NCI-H2107 treated with DMSO at 0.1 percent for 48 hours (cell line): ENCODE data around the gene PRSS2.

Experiments used
- DNase-seq: peaks from one replicate; lab custom pipeline; 2025; ENCODE audit not compliant: unreplicated experiment; lab: John Stamatoyannopoulos, UW

Gene PRSS2

DNA sequence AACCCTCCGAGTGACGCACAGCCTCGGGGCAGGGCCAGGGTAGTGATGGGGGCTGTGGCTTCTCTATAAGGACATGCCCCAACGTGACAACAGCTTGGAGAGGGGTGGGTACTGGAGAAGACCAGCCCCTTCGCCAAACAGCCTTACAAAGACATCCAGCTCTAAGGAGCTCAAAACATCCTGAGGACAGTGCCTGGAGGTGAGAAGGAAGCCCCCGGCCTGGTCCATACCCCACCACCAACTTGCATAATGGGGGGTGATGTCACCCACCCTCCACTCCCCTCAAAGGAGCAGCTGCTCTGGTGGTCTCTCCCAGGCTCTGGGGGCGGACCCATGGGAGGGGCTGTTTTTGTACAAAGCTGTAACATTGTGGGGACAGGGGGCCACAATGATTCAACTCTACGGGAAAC lies 15.1 kb downstream of the PRSS2 start:
- DNase-seq, result no peak

GRCh38 chr7:142787034-142787768 lies 16.4 kb downstream of the PRSS2 start:
- no peak for DNase-seq

GRCh38 chr7:142787783-142788182 lies 17.0 kb downstream of the PRSS2 start:
- no peak for DNase-seq

DNA sequence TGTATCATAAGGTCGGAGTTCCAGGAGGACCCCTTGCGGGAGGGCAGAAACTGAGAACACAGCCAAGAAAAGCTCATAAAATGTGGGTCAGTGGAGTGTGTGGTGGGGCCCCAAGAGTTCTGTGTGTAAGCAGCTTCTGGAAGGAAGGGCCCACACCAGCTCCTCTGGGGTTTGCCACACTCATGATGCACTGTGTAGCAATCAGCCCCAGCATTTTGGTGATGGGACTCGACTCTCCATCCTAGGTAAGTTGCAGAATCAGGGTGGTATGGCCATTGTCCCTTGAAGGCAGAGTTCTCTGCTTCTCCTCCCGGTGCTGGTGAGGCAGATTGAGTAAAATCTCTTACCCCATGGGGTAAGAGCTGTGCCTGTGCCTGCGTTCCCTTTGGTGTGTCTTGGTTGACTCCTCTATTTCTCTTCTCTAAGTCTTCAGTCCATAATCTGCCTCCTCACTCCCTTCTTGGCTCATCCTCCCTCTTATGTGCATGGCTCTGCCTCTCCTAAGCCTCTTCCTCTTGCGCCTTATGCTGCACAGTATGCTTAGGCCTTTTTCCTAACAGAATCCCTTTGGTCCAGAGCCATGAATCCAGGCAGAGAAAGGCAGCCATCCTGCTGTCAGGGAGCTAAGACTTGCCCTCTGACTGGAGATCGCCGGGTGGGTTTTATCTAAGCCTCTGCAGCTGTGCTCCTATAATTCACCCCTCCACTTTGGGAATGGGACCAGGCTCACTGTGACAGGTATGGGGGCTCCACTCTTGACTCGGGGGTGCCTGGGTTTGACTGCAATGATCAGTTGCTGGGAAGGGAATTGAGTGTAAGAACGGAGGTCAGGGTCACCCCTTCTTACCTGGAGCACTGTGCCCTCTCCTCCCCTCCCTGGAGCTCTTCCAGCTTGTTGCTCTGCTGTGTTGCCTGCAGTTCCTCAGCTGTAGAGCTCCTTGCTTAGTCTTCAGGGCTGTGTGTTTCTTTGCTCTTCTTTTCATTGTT lies 17.8 kb downstream of the PRSS2 start:
- DNase-seq, result no peak

DNA sequence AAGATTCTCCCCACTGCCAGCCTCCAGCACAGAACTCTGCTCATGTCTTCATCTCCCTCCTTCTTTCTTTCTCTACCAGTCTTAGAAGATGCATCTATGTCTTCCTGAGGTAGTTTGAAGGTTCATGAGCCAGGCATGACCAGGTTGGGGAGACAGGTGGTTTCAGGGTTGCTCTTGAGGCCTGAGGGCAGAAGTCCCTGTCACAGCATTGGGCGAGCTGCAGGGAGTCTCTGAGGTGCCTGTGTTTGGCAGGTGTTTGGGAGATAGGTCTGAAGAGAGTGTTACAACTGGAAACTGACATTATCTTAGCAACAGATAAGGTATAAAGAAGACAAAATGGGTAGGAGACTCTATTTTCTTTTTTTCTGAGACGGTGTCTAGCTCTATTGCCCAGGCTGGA lies 18.7 kb downstream of the PRSS2 start:
- DNase-seq, result no peak

- DNase-seq, result no peak
These were observed 19.3 kb downstream of the PRSS2 start for GRCh38 chr7:142790056-142790455.

GRCh38 chr7:142790555-142790954 lies 19.8 kb downstream of the PRSS2 start:
- no peak for DNase-seq

DNA sequence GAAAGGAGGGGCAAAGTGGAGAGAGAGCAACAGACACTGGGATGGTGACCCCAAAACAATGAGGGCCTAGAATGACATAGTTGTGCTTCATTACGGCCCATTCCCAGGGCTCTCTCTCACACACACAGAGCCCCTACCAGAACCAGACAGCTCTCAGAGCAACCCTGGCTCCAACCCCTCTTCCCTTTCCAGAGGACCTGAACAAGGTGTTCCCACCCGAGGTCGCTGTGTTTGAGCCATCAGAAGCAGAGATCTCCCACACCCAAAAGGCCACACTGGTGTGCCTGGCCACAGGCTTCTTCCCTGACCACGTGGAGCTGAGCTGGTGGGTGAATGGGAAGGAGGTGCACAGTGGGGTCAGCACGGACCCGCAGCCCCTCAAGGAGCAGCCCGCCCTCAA lies 20.7 kb downstream of the PRSS2 start:
- DNase-seq, result no peak

GRCh38 chr7:142792129-142792528 lies 21.4 kb downstream of the PRSS2 start:
- no peak for DNase-seq

GRCh38 chr7:142792593-142792992 lies 21.8 kb downstream of the PRSS2 start:
- DNase-seq, result no peak

DNA sequence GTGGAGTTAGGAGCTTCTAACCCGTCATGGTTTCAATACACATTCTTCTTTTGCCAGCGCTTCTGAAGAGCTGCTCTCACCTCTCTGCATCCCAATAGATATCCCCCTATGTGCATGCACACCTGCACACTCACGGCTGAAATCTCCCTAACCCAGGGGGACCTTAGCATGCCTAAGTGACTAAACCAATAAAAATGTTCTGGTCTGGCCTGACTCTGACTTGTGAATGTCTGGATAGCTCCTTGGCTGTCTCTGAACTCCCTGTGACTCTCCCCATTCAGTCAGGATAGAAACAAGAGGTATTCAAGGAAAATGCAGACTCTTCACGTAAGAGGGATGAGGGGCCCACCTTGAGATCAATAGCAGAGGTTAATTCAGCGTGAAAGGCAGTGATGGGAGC lies 22.4 kb downstream of the PRSS2 start:
- no peak for DNase-seq

- DNase-seq, result no peak
These were observed 24.6 kb downstream of the PRSS2 start for GRCh38 chr7:142795339-142795863.

- DNase-seq, result no peak
These were observed 25.3 kb downstream of the PRSS2 start for GRCh38 chr7:142796001-142796500.

GRCh38 chr7:142796501-142797390 lies 26.0 kb downstream of the PRSS2 start:
- no peak for DNase-seq

DNA sequence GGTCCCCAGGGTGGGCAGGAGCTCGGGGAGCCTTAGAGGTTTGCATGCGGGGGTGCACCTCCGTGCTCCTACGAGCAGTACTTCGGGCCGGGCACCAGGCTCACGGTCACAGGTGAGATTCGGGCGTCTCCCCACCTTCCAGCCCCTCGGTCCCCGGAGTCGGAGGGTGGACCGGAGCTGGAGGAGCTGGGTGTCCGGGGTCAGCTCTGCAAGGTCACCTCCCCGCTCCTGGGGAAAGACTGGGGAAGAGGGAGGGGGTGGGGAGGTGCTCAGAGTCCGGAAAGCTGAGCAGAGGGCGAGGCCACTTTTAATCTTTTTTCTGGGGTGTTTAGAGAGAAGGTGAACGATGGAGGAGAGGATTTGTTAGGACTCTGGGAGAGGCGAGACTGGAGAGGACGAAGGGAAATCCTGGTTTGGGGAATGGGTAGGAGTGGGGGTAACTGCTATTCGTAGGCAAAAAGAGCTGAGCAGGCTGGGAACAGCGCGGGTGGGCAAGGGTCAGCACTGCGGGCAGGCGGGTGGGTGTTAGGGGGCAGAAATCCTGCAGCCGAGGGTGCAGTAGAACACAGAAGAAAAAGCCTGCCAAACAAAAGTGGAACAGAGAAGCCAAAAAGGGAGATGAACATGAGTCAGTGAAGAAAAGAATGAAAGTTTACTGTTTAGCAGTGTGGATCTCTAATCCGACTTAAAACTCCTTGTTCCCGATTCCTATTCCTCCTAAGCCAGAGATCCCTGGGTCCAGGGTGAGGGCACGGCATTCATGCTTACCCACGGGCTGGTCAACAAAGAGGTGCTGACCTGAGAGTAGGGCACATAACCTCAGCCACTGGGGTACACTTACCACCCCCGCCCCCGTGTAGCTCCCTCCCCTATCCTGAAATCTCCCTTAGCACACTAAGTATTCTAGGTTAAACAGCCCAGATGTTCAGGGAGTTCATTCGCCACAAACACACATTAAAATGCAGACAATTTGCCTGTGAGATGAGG lies 26.9 kb downstream of the PRSS2 start:
- no peak for DNase-seq

DNA sequence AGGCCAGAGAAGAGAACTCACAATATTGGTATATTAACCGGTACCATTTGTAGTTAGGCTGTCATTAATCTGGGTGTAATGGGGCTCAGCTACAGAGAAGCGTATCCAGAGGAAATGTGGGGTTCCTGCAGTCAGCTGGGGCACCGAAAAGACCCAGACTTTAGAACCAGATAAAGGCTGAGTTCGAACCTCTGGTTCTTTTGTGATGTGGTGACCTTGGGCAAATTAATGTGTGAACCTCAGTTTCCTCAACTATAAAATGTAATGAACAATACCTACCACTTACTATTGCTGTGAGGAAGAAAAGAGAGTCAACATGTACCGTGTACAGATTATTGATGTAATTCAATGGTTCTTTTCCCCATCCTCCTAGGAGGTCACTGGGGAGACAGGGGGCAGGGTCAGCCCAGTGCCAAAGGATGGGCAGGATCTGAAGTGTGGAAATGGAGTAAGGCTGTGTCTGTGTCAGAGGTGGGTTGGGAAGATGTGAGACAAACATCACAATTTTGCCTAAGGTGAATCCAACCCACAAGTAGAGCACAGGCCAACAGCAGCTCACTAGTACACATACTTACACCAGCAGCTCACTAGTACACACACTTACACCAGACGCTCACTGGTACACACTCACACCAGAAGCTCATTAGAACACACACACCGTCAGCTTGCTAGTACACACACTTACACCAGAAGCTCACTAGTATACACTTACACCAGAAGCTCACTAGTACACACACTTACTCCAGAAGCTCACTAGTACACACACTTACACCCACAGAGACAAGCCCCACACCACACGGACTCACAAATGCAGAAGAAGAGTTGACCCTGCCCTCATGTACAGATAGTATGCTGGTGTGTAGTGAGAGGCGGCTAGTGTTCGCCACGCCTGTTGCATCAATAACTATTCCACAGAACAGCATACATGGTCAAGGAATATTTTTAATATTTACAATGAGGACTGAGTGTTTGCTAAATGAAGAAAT lies 28.0 kb downstream of the PRSS2 start:
- DNase-seq, result no peak

DNA sequence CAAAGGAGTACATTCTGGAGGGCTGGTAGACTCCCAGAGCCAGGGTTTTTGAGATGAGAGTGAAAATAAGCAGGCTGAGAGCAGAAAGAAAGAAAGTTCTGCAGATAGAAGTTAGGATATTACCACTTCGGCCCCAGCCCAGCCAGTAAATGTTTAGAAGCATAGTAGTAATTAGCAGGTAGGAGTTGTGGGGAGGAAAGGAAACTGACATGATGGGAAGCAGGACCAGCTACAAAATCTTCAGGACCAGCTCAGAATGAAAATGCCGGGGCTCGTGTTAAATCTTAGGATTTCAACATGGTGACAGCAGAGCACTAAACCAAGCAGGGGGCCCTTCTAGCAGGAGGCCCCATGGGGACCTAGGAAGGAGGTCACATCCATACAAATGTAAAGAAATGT lies 28.7 kb downstream of the PRSS2 start:
- DNase-seq, result no peak

DNA sequence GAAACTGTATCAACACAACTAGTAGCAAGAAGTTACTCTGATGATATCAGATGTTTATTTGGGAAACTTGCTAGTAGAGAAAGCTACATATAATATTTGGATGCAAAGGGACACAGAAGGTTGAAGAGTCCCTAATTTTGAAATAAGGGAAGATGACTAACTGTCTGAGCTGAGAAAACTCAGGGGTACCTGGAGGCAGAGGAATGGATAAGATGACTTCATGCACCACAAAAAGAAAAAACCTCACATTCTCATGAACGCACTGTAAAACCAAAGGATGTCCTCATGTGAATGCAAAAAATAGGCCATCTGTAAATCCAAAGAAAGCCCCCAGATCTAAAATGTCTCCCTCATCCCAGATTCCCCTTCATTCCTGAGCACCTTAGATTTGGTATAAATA lies 29.3 kb downstream of the PRSS2 start:
- no peak for DNase-seq
